Adrenal gland (tissue), 12 donors: Measurements from ENCODE around the gene SLC25A1. TPM values are rescaled to one million over a fixed set of nuclear protein-coding genes. Genes with fewer than 3 reads are reported as not detected.

Experiments
- DNase-seq, 7 donors: peaks; one replicate each; pipeline ENCODE4 v3.0.0-alpha.2; 2019 to 2020
- H3K27ac ChIP-seq, 5 donors: fragments of 200-600 bp; sonication (generic) in 4 of 5; 1 replicate in 3 of 5; 2 replicates in 2 of 5; pipeline versions ENCODE4 v1.5.1 to v1.8.0; 2016 to 2020; ENCODE audit warnings: mild to moderate bottlenecking in 1 of 5
- H3K27me3 ChIP-seq: fragments of 200-600 bp; 2 replicates; pipeline ENCODE4 v1.8.0; 2021
- H3K36me3 ChIP-seq, 2 donors: fragments of 200-600 bp; replicated peaks in 1 of 2; 1 replicate in 1 of 2; 2 replicates in 1 of 2; pipeline versions ENCODE4 v1.5.1 to v1.8.0; 2018 to 2022
- H3K4me1 ChIP-seq, 2 donors: fragments of 200-600 bp; replicated peaks in 1 of 2; 1 replicate in 1 of 2; 2 replicates in 1 of 2; pipeline versions ENCODE4 v1.5.1 to v1.8.0; 2018 to 2021
- H3K4me3 ChIP-seq, 4 donors: fragments of 200-600 bp; sonication (generic) in 3 of 4; one replicate each; pipeline ENCODE4 v1.5.1; 2016 to 2018
- H3K9me3 ChIP-seq, 3 donors: fragments of 200-600 bp; sonication (generic) in 1 of 3; replicated peaks in 1 of 3; 1 replicate in 2 of 3; 2 replicates in 1 of 3; pipeline versions ENCODE4 v1.5.1 to v1.8.0; 2016 to 2021
- POLR2A ChIP-seq, 2 donors: fragments of 450-650 bp; IDR thresholded peaks; one replicate each; pipeline ENCODE4 v1.6.1; 2017; ENCODE audit warnings: antibody characterized with exemption in 2 of 2, mild to moderate bottlenecking in 2 of 2, moderate library complexity in 1 of 2
- WGBS, 4 donors: extraction: QIAGEN DNeasy Blood & Tissue Kit in 2 of 4; methylation state at CpG; one replicate each; pipeline versions ENCODE4 v1.1.5 to v1.1.7; 2013 to 2017; 5-methylcytosine and 5-hydroxymethylcytosine counted together
- intact Hi-C, 2 donors: fragments of 100-400 bp; cut with DNase I; formaldehyde crosslinking; loops; one replicate each; pipeline versions ENCODE4 v1.14.1 to v1.15.0; 2022 to 2023
- polyA plus RNA-seq, 3 donors: library from polyadenylated mRNA; stranded (reverse); fragments of 200-250 nt in 2 of 3; fragments of 350-450 nt in 1 of 3; fragmentation: Illumina TruSeq in 1 of 3; extraction: RNeasy Lipid Tissue Mini Kit (QIAGEN cat#74804) in 1 of 3; gene quantifications; one replicate each; pipeline ENCODE4 v1.2.3, GENCODE V29; 2013 to 2014
- total RNA-seq, 9 donors: library from RNA; depleted of rRNA in 4 of 9; stranded (reverse); fragments of >200 nt in 4 of 9; fragments of 120-200 nt in 1 of 9; fragmentation: NEBNext Ultra II Directional in 1 of 9; extraction: Animal tissue kit (Norgen Biotek cat#: 25700) in 1 of 9; gene quantifications; one replicate each; pipeline versions ENCODE4 v1.1.0 to v1.2.4, GENCODE V29; 2013 to 2023
- TF ChIP-seq, protein P1 (sequence below), 6 experiments: fragments of 450-650 bp in 4 of 6; fragments of 200-600 bp in 2 of 6; sonication (generic) in 1 of 6; IDR thresholded peaks; 1 replicate in 5 of 6; 2 replicates in 1 of 6; pipeline versions ENCODE4 v1.5.1 to v1.8.0; 2016 to 2021; ENCODE audit warnings: antibody characterized with exemption in 6 of 6, mild to moderate bottlenecking in 2 of 6, moderate library complexity in 1 of 6
- donor health status: healthy with polysubstance abuse.
- donor health status: Bipolar disorder and iron deficiency.
- donor health status: DM: yes; HTN: yes; CAD: no.
- donor health status: DM: no; HTN: no; CAD: no.
- donor health status: DM: no; HTN: no; CAD: no.
- donor health status: DM: yes; HTN: yes; CAD: no.

Gene SLC25A1
- total and polyA plus RNA-seq, 12 donors, result 59.2 to 170 (median 123) TPM

DNA sequence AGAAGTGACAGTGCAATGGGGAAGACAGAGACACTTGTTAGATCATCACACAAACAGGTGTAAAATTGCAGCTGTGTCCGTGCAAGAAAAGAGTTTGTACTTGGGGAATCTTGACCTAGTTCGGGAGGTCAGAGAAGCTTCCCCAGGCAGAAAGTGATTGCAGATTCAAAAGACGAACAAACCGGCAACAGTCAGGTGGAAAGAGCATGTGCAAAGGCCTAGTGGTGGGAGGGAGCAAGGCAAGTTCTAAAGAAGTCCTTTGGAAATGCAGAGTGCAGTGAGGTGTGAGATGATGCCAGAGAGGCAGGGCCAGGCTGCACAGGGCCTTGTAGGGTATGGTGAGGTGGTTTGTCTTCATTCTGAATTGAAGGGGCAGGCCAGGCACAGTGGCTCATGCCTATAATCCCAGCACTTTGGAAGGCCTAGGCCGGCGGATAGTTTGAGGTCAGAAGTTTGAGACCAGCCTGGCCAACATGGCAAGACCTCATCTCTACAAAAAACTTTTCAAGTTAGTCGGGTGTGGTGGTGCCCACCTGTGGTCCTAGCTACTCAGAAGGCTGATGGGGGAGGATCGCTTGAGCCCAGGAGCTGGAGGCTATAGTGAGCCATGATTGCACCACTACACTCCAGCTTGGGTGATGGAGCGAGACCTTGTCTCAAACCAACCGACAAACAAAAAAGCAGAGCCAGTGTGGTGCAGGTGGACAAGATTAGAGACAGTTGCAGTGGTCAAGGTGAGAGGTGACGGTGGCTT lies 32.1 kb downstream of the SLC25A1 start:
- 67 to 82% (median 73%) methylated on average over 10 to 11 of the region's 11 CpGs for WGBS, 4 donors
- H3K4me1 ChIP-seq, result peaks cover 7 to 14% of the 10 kb centered on the region in 2 donors
- intact Hi-C loops, result loop anchor here in 1 of 2 donors (10.0 kb wide), 1 partner anchor 488 kb away; no protein-coding TSS in a partner anchor
- no peak overlapping the region for H3K4me3 ChIP-seq
- DNase-seq, result no peak
- peaks cover 31% of the 10 kb centered on the region for H3K27me3 ChIP-seq
- H3K9me3 ChIP-seq, result no peaks in the 10 kb centered on the region
- no peak for TF ChIP-seq POLR2A (IDR thresholded peaks at IDR 0.05)
- TF ChIP-seq, protein P1, sequence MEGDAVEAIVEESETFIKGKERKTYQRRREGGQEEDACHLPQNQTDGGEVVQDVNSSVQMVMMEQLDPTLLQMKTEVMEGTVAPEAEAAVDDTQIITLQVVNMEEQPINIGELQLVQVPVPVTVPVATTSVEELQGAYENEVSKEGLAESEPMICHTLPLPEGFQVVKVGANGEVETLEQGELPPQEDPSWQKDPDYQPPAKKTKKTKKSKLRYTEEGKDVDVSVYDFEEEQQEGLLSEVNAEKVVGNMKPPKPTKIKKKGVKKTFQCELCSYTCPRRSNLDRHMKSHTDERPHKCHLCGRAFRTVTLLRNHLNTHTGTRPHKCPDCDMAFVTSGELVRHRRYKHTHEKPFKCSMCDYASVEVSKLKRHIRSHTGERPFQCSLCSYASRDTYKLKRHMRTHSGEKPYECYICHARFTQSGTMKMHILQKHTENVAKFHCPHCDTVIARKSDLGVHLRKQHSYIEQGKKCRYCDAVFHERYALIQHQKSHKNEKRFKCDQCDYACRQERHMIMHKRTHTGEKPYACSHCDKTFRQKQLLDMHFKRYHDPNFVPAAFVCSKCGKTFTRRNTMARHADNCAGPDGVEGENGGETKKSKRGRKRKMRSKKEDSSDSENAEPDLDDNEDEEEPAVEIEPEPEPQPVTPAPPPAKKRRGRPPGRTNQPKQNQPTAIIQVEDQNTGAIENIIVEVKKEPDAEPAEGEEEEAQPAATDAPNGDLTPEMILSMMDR (IDR thresholded peaks at IDR 0.05), result no peak
- H3K36me3 ChIP-seq, result peaks cover 0 to 12% of the 10 kb centered on the region in 2 donors
- no peak overlapping the region for H3K27ac ChIP-seq

DNA sequence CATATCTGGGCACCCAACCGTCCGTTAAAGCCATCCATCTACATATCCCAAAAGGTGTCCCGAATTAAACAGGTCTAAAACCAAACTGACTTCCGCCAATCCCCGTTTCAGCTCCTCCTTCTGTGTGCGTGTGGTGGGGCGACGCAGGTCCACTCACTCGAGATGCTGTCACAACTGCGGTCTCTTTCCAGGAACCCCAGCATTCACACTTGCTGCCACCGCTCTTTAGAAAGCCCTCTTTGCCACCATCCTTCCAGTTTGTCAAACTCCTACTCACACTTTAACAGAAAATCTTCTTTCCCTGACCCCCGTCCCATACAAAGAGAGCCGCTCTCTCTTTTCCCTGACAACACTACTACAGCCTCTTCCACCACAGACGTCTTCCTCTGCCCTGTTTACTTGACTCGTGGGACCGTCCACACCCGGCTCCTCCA lies 34.6 kb downstream of the SLC25A1 start:
- peaks cover 7 to 10% of the 10 kb centered on the region in 2 donors for H3K4me1 ChIP-seq
- 0 to 3% (median 2%) methylated on average over 17 of the region's 17 CpGs for WGBS, 4 donors
- peak overlapping the region in 3 of 4 donors; percentile 47 to 70 (median 62) for H3K4me3 ChIP-seq
- H3K27me3 ChIP-seq, result peaks cover 11% of the 10 kb centered on the region
- peak in 1 of 7 donors; percentile 12 for DNase-seq
- H3K36me3 ChIP-seq, result peaks cover 0 to 36% of the 10 kb centered on the region in 2 donors
- TF ChIP-seq, protein P1 (IDR thresholded peaks at IDR 0.05), result no peak
- no peak for TF ChIP-seq POLR2A (IDR thresholded peaks at IDR 0.05)
- intact Hi-C loops, result loop anchor here in 1 of 2 donors (10.0 kb wide), 1 partner anchor 491 kb away; no protein-coding TSS in a partner anchor
- no peaks in the 10 kb centered on the region for H3K9me3 ChIP-seq
- H3K27ac ChIP-seq, result peak overlapping the region in 4 of 5 donors; percentile 29 to 81 (median 58)

DNA sequence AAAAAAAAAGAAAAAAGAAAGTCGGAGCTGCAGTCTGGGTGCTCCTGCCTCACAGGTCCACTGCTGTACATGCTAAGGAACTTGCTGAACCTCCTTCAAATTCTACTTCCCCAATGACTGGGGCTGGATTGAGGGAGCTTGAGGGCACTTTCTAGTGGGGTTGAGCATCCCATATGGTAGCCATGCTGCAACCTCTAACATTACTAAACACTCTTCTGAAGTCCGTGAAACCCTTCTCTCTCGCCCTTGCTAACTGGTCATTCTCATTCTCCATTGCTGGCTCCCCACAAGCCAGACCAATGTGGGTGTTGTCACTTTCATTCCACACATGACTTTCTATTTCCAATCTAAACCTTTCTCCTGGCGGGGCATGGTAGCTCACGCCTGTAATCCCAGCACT lies 35.3 kb downstream of the SLC25A1 start:
- WGBS, 4 donors, result 89 to 96% (median 90%) methylated on average over 5 of the region's 5 CpGs
- H3K4me3 ChIP-seq, result peak overlapping the region in 1 of 4 donors; percentile 70
- no peak for DNase-seq
- peaks cover 4% of the 10 kb centered on the region for H3K27me3 ChIP-seq
- no peaks in the 10 kb centered on the region for H3K9me3 ChIP-seq
- intact Hi-C loops, result loop anchor here in 1 of 2 donors (10.0 kb wide), 1 partner anchor 492 kb away; no protein-coding TSS in a partner anchor
- peaks cover 0 to 44% of the 10 kb centered on the region in 2 donors for H3K36me3 ChIP-seq
- no peak overlapping the region for H3K27ac ChIP-seq
- TF ChIP-seq POLR2A (IDR thresholded peaks at IDR 0.05), result no peak
- TF ChIP-seq, protein P1 (IDR thresholded peaks at IDR 0.05), result no peak
- peaks cover 7 to 10% of the 10 kb centered on the region in 2 donors for H3K4me1 ChIP-seq

DNA sequence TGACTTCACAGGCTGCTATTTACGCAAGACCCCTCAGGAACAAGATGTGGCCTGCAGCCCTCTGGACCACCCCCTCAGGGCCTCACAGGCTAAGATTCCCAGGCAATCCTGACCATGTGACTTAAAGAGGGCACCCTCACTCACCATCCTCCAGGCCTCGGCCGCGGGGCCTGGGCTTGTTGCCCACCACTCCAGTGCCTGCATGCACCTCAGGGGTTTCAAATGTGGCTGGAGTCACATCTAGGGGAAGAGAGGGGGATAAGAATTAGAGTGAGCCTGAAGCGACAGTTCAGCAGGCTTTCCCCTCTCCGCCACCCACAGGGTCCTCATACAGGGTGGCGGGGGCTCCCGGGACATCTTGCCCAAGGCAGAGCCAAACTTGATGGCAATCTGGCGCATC lies 36.1 kb downstream of the SLC25A1 start:
- 87 to 99% (median 93%) methylated on average over 9 of the region's 9 CpGs for WGBS, 4 donors
- Histone ChIP-seq H3K36me3 (peaks cover 0 to 52% of the 10 kb centered on the region in 2 donors), H3K27ac (no peak overlapping the region), H3K27me3 (no peaks in the 10 kb centered on the region), H3K4me3 (no peak overlapping the region), H3K9me3 (no peaks in the 10 kb centered on the region), H3K4me1 (peaks cover 7 to 10% of the 10 kb centered on the region in 2 donors)
- no peak for DNase-seq
- intact Hi-C loops, result loop anchor here in 1 of 2 donors (10.0 kb wide), 1 partner anchor 492 kb away; no protein-coding TSS in a partner anchor
- TF ChIP-seq, protein P1 (IDR thresholded peaks at IDR 0.05), result no peak
- TF ChIP-seq POLR2A (IDR thresholded peaks at IDR 0.05), result no peak
